ENCODE results near the gene ACSS3.

ACSS3 gene

DNA sequence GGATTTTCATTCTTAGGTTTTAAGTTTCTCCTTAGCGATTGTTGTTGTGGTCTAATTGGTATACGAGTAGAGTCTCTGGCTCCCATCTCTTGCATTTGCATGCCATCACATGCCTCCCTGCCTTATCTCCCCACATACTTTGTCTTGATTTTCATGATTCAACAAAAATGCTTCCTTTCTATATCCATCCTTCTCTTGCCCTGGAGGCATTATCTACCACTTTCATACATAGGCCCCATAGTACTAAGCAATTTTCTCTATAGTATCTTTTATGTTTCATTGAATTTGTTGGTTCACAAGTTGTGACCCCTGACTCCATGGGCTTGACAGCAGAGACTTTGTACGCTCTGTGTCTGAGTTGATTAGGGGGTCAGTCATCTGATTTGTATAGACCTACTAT, 226.1 kb downstream of the ACSS3 start:
- no peak for DNase-seq

Data from NCI-H1092 (cell line).